Measurements from ENCODE around the gene KCNQ5. TPM values are rescaled to one million over a fixed set of nuclear protein-coding genes. Genes with fewer than 3 reads are reported as not detected.

KCNQ5 gene
- total RNA-seq, 1 donor from 2014 or later, result 1.2 TPM

- H3K27ac Mint-ChIP-seq (ENCODE audit: unreplicated experiment), result no peak overlapping the region
- DNase-seq (ENCODE audit: low read depth, low spot score), result no peak
- no peaks in the 10 kb centered on the region for H3K9me3 Mint-ChIP-seq
- TF ChIP-seq CTCF (conservative IDR thresholded peaks at IDR 0.05), result no peak
- no peaks in the 10 kb centered on the region for H3K36me3 Mint-ChIP-seq (ENCODE audit: low read depth)
- H3K4me1 Mint-ChIP-seq, result no peaks in the 10 kb centered on the region
- no peak overlapping the region for H3K4me3 Mint-ChIP-seq
- H3K27me3 Mint-ChIP-seq (ENCODE audit: low read depth), result peaks cover 2% of the 10 kb centered on the region
Observed at GRCh38 chr6:72654071-72654621, 32.3 kb downstream of the KCNQ5 start.

GRCh38 chr6:72657407-72658197, 35.7 kb downstream of the KCNQ5 start:
- no peak for TF ChIP-seq CTCF (conservative IDR thresholded peaks at IDR 0.05)
- Mint-ChIP-seq H3K27ac (ENCODE audit: unreplicated experiment) (no peak overlapping the region), H3K9me3 (no peaks in the 10 kb centered on the region), H3K4me3 (no peak overlapping the region), H3K27me3 (ENCODE audit: low read depth) (no peaks in the 10 kb centered on the region), H3K4me1 (no peaks in the 10 kb centered on the region), H3K36me3 (ENCODE audit: low read depth) (no peaks in the 10 kb centered on the region)
- DNase-seq (ENCODE audit: low read depth, low spot score), result no peak

- DNase-seq (ENCODE audit: low read depth, low spot score), result no peak
- no peak for TF ChIP-seq CTCF (conservative IDR thresholded peaks at IDR 0.05)
- Mint-ChIP-seq H3K27ac (ENCODE audit: unreplicated experiment) (no peak overlapping the region), H3K4me1 (no peaks in the 10 kb centered on the region), H3K9me3 (no peaks in the 10 kb centered on the region), H3K27me3 (ENCODE audit: low read depth) (no peaks in the 10 kb centered on the region), H3K4me3 (no peak overlapping the region), H3K36me3 (ENCODE audit: low read depth) (no peaks in the 10 kb centered on the region)
Observed at GRCh38 chr6:72659754-72660153, 37.9 kb downstream of the KCNQ5 start.

- no peak overlapping the region for H3K27ac Mint-ChIP-seq (ENCODE audit: unreplicated experiment)
- H3K4me3 Mint-ChIP-seq, result no peak overlapping the region
- no peaks in the 10 kb centered on the region for H3K9me3 Mint-ChIP-seq
- DNase-seq (ENCODE audit: low read depth, low spot score), result no peak
- H3K4me1 Mint-ChIP-seq, result no peaks in the 10 kb centered on the region
- TF ChIP-seq CTCF (conservative IDR thresholded peaks at IDR 0.05), result no peak
- H3K36me3 Mint-ChIP-seq (ENCODE audit: low read depth), result no peaks in the 10 kb centered on the region
- H3K27me3 Mint-ChIP-seq (ENCODE audit: low read depth), result no peaks in the 10 kb centered on the region
Observed at GRCh38 chr6:72661411-72661810, 39.5 kb downstream of the KCNQ5 start.

GRCh38 chr6:72665599-72665998, 43.7 kb downstream of the KCNQ5 start:
- no peak for DNase-seq (ENCODE audit: low read depth, low spot score)
- Mint-ChIP-seq H3K27me3 (ENCODE audit: low read depth) (no peaks in the 10 kb centered on the region), H3K9me3 (no peaks in the 10 kb centered on the region), H3K27ac (ENCODE audit: unreplicated experiment) (no peak overlapping the region), H3K4me3 (no peak overlapping the region), H3K4me1 (no peaks in the 10 kb centered on the region), H3K36me3 (ENCODE audit: low read depth) (no peaks in the 10 kb centered on the region)
- no peak for TF ChIP-seq CTCF (conservative IDR thresholded peaks at IDR 0.05)
